ENCODE results near the gene TIE1.
"Not testable (repeated sequence)": the region's sequence is repeated elsewhere in the genome, so short reads cannot be mapped to it uniquely, and the experiment has no call there.

GRCh38 chr1:43369779-43370178 lies 69.0 kb downstream of the TIE1 start:
- TF ChIP-seq CTCF (conservative IDR thresholded peaks at IDR 0.05 in 1 of 2, IDR thresholded peaks at IDR 0.05 in 1 of 2; ENCODE audit: low read depth in 1 of 2, low read length in 2 of 2); EZH2 (IDR thresholded peaks at IDR 0.05; ENCODE audit: low read length, missing control alignments): not testable (repeated sequence)
